GM18858 (cell line): ENCODE results near the gene RUSC1.
"Not testable (repeated sequence)": the region's sequence is repeated elsewhere in the genome, so short reads cannot be mapped to it uniquely, and the experiment has no call there.

ENCODE experiments used
- ATAC-seq: cut with Tn5 transposase; IDR thresholded peaks from one replicate; pipeline ENCODE4 v1.9.1; 2021; ENCODE audit not compliant: unreplicated experiment

RUSC1 gene

GRCh38 chr1:155322571-155322952 is 1.9 kb downstream of the RUSC1 start:
- no peak for ATAC-seq

- ATAC-seq = no peak
These were observed 2.4 kb downstream of the RUSC1 start for GRCh38 chr1:155322953-155323728.

DNA sequence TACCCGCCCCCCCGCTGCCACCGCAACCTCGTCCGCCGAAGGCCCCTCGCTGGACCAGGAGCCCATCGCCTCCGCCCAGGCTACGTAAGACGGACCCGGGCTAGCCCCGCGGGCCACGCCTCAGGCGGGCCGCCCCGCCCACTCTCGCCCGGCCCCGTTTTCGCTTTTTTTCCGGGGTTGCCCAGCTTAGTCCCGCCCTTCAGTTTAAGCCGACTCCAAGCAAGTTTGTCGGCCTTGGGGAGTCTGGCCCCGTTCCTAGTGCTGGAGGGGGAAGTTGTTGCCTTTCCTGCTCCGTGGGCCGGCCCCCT is 3.0 kb downstream of the RUSC1 start:
- no peak for ATAC-seq

DNA sequence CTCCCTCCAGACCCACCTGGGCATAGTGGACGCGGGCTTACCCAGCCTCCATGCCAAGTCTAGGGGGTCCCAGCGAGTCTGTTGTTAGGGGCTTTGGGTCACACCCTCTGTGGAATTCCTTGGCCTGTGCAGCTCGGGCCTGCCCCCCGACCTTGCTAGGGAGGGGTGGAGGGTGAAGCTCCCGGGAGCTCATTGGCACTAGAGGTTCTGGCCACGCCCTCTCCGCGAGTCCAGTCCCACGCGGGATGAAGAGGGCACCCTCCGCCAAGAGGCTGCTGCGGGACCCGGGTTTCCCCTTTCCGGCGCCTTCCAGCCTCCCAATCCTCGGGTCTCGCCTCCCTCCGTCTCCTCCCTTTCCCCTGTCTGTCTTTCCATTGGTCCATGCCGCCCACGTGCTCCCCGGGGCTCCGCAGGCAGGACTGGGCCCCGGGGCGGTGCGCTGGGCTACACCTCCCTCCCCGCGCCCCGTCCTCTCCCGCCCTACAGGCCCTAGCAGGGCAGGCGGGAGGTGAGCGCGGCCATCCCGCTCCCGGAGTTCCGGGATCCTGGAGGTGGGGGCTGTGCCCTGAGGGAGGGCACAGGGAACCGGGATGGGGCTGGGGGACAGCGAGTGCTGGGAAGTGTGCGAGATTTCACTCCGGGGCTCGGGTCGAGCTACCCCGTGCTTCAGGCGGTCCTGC is 3.5 kb downstream of the RUSC1 start:
- ATAC-seq = peak; percentile 55

DNA sequence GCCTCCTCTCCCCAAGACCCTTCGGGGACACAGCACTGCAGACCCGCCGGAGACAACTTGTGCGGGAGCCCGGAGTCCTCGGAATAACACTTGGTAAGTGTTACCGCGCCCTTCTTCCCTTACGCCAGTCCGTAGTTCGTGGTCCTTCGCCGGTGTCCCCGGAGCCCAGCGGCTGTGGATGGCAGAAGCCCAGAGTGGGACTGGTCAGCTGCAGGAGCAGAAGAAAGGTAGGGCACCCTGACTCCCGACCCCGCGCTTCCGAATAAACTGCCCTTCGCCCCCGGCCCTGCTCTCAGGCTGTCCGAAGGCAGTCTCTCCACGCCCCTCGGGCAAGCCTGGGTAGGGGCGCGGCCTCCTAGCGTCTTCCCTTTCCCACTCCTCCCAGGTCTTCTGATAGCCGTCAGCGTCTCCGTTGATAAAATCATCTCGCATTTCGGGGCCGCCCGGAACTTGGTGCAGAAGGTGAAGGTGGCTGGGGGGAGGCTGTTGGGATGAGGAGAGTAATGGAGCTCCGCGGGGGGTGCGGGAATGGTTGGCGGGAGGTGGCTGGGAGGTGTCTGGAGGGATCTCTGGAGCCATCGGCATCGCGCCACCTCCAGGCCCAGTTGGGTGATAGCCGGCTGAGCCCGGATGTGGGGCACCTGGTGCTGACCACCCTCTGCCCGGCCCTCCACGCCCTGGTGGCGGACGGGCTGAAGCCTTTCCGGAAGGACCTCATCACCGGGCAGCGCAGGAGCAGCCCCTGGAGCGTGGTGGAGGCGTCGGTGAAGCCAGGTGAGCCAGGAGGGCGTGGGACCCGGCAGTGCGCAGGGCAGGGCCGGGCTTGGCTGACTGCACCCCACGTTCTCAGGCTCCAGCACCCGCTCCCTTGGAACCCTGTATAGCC is 4.3 kb downstream of the RUSC1 start:
- no peak for ATAC-seq

- ATAC-seq = no peak
These were observed 4.9 kb downstream of the RUSC1 start for GRCh38 chr1:155325603-155325893.

GRCh38 chr1:155326020-155326526 is 5.4 kb downstream of the RUSC1 start:
- ATAC-seq = no peak

DNA sequence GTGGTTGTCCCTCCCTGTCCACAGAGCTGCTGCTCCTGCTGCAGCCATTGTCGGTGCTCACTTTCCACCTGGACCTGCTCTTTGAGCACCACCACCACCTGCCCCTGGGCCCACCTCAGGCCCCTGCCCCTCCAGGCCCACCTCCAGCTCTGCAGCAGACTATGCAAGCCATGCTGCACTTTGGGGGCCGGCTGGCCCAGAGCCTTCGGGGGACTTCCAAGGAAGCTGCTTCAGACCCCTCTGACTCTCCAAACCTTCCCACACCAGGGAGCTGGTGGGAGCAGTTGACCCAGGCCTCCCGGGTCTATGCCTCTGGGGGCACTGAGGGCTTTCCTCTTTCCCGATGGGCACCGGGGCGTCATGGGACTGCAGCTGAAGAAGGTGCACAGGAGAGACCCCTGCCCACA is 5.9 kb downstream of the RUSC1 start:
- ATAC-seq = no peak

- no peak for ATAC-seq
These were observed 7.3 kb downstream of the RUSC1 start for GRCh38 chr1:155327981-155328380.

- not testable (repeated sequence) for ATAC-seq
These were observed 8.2 kb downstream of the RUSC1 start for GRCh38 chr1:155328856-155329255.

GRCh38 chr1:155329980-155330598 is 9.4 kb downstream of the RUSC1 start:
- ATAC-seq = no peak

DNA sequence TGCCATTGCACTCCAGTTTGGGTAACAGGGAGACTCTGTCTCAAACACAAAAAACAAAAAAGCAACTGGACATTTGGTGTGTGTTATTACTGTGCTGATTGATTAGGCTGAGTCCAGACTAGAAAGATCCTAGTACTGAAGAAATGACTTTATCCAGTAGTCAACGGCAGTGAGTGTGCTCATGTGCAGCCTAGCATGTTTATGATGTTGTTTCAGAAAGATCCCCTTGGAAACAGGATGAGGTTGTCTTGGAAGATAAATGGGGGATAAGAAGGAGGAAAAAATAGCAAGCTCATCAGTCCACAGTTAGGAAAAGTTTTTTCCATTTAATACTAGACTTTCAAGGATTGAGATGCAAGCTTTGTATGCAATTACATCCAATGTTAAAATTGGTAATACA is 14.3 kb downstream of the RUSC1 start:
- ATAC-seq = no peak

DNA sequence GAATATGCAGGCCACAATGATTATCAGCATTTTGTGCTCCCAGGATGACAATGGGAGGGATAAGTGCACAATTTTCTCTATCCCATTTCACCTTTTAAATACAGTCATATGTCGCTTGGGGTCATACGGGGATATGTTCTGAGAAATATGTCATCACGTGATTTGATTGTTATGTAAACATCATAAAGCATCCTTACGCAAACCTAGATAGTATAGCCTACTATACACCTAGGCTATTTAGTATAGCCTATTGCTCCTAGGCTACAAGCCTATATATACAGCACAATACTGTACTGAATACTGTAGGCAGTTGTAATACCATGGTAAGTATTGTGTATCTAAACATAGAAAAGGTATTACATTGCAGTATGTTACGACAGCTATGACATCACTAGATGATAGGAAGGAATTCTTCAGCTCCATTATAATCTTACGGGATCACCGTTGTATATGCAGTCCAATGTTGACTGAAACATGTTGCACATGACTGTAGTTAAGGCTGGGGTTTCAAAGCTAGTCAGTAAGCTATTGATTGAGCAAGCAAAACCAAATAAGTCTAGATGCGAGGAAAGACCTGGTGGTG is 18.9 kb downstream of the RUSC1 start:
- no peak for ATAC-seq

GRCh38 chr1:155342842-155343241 is 22.1 kb downstream of the RUSC1 start:
- ATAC-seq = no peak

DNA sequence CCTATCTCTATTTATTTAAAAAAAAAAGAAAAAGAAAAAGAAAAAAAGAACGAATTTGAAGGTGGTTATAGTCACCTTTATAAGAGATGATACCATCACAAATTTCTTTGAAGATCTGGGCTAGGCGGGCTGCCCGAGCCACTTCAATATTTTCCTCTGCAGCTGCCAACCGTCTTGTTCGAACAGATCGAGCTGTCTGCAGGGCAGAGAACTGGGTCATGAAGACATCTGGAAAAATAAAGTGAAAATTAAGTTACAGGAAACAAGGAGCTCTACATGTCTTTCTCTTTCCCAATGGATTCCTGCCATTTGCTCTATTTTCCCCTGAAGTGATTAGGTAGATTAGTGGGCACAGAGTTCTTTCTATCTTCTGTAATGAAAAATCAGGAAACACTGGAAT is 31.9 kb downstream of the RUSC1 start:
- ATAC-seq = no peak

GRCh38 chr1:155360051-155360450 is 39.4 kb downstream of the RUSC1 start:
- no peak for ATAC-seq

DNA sequence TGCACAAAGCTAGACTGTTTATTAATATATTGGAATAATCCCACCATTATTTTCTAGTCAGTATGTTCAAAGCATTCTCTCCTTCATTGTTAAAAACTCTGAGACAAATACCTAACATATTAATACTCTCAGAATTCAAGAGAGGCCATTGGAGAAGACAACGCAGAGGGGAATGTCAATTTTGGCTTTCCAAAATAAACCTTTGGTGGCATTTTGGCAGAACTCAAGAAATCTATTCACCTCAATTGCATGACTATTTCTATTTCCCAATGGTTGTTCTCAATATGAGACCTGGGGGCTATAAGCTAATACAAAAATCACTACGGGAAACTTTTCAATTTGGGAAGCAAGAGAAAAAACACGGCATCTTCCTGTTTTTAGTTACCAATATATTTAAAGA is 58.5 kb downstream of the RUSC1 start:
- no peak for ATAC-seq

- ATAC-seq = no peak
These were observed 59.0 kb downstream of the RUSC1 start for GRCh38 chr1:155379631-155380090.
